Measurements from ENCODE around the gene CILP2. TPM values are rescaled to one million over a fixed set of nuclear protein-coding genes. Genes with fewer than 3 reads are reported as not detected.

CILP2 gene
- total RNA-seq, 2 experiments from 2014 or later, result 0.08 TPM; not detected in 1

GRCh38 chr19:19571071-19571786 lies 33.2 kb downstream of the CILP2 start:
- H3K27me3 Mint-ChIP-seq, result no peaks in the 10 kb centered on the region
- ChIA-PET CTCF (interaction anchor here (1.3 kb wide), 1 partner anchor 17 kb away, joined by 3 read pairs; no protein-coding TSS in a partner anchor), POLR2A (interaction anchor here (0.7 kb wide), 1 partner anchor 51 kb away, joined by 3 read pairs; no protein-coding TSS in a partner anchor)
- no peaks in the 10 kb centered on the region for H3K9me3 Mint-ChIP-seq
- no peak overlapping the region for H3K27ac Mint-ChIP-seq
- no peak for DNase-seq
- peaks cover 10% of the 10 kb centered on the region for H3K4me1 Mint-ChIP-seq
- peaks cover 50% of the 10 kb centered on the region for H3K36me3 Mint-ChIP-seq (ENCODE audit: low read depth)
- H3K4me3 Mint-ChIP-seq, result no peak overlapping the region

DNA sequence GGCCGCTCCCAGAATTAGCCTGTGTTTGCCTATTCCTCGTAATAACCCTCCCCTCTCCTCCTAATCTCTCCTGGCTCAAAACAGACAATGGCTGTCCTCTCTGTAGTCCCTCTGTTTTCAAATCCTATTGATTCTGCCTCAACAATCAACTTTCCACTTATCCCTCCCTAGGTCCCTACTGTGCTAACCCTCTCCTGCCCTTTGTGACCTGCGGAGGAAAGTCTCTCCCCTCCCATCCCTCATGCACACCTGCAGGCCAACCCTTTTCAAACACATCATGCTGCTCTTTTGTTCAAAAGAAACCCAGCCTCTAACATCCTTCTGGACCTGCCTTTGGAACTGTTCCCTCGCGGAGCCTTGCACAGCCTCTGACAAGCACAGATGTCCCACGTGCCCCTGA lies 37.3 kb downstream of the CILP2 start:
- ChIA-PET POLR2A (interaction anchor here (1.6 kb wide), 1 partner anchor 23 kb away, joined by 4 read pairs; no protein-coding TSS in a partner anchor), CTCF (interaction anchor here (2.4 kb wide), 1 partner anchor 22 kb away, joined by 7 read pairs; no protein-coding TSS in a partner anchor)
- Mint-ChIP-seq H3K4me3 (no peak overlapping the region), H3K27me3 (no peaks in the 10 kb centered on the region), H3K27ac (peak overlapping the region; percentile 31), H3K4me1 (peaks cover 13% of the 10 kb centered on the region), H3K9me3 (no peaks in the 10 kb centered on the region), H3K36me3 (ENCODE audit: low read depth) (peaks cover 27% of the 10 kb centered on the region)
- DNase-seq, result no peak

GRCh38 chr19:19578252-19578651 lies 40.2 kb downstream of the CILP2 start:
- CTCF ChIA-PET, result interaction anchor here (0.5 to 1.2 kb wide), 6 partner anchors 12 to 73 kb away, joined by 3 to 6 read pairs (median 4); no protein-coding TSS in a partner anchor
- no peaks in the 10 kb centered on the region for H3K27me3 Mint-ChIP-seq
- H3K4me1 Mint-ChIP-seq, result peaks cover 32% of the 10 kb centered on the region
- no peak overlapping the region for H3K4me3 Mint-ChIP-seq
- peaks cover 37% of the 10 kb centered on the region for H3K36me3 Mint-ChIP-seq (ENCODE audit: low read depth)
- no peak overlapping the region for H3K27ac Mint-ChIP-seq
- no peak for DNase-seq
- POLR2A ChIA-PET, result interaction anchor here (0.8 to 2.6 kb wide), 3 partner anchors 11 to 31 kb away, joined by 3 to 7 read pairs (median 4); no protein-coding TSS in a partner anchor
- H3K9me3 Mint-ChIP-seq, result no peaks in the 10 kb centered on the region

DNA sequence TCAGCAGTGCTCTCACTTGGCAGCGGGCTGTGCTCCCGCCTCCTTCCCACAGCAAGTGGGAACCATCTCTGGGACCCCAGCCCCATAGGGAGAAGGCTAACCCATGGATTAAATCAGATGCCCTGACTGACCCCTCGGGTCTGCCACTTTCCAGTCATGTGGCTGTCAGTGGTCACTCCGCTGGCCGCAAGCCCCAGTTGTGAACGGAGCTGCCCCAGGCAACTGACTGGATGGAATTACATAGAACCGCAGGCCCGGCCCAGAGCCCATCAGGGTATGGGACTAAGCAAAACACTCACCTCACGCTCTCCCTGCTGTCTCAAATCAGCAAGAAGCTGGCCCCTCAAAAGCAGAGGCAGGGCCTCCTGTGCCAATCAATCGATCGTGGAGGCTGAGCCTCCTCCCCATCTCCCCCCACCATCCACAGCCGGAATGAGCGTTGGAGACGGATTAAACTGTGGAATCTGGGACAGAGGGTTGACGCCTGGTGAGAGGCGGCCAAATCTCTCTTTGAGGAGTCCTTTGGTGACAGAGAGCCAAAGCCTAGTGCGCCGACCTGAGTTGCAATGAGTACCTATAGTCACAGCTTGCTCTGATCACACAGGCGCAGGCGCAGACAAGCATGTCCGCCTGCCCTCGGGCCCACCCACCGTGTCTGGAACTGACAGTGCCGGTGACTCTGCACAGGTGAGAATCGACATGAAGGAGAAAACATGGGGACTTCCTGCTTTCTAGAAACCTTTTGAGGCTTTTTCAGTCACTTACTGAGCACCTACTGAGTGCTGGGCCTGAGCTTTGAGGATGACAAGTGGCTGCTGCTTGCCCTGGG lies 41.7 kb downstream of the CILP2 start:
- Mint-ChIP-seq H3K4me3 (no peak overlapping the region), H3K9me3 (no peaks in the 10 kb centered on the region), H3K36me3 (ENCODE audit: low read depth) (peaks cover 41% of the 10 kb centered on the region), H3K27me3 (no peaks in the 10 kb centered on the region), H3K27ac (no peak overlapping the region), H3K4me1 (peaks cover 33% of the 10 kb centered on the region)
- POLR2A ChIA-PET, result interaction anchor here (0.7 to 2.6 kb wide), 5 partner anchors 10 to 89 kb away, joined by 3 to 7 read pairs (median 3); partner anchors contain the start of gene ZNF101
- CTCF ChIA-PET, result no interaction called here
- no peak for DNase-seq

GRCh38 chr19:19580418-19580817 lies 42.4 kb downstream of the CILP2 start:
- no peak overlapping the region for H3K27ac Mint-ChIP-seq
- H3K4me3 Mint-ChIP-seq, result no peak overlapping the region
- no peaks in the 10 kb centered on the region for H3K27me3 Mint-ChIP-seq
- H3K4me1 Mint-ChIP-seq, result peaks cover 34% of the 10 kb centered on the region
- H3K36me3 Mint-ChIP-seq (ENCODE audit: low read depth), result peaks cover 42% of the 10 kb centered on the region
- no peak for DNase-seq
- H3K9me3 Mint-ChIP-seq, result no peaks in the 10 kb centered on the region
- ChIA-PET CTCF (no interaction called here), POLR2A (interaction anchor here (1.0 to 2.6 kb wide), 4 partner anchors 9 to 88 kb away, joined by 3 to 7 read pairs (median 4); partner anchors contain the start of gene ZNF101)

- no peaks in the 10 kb centered on the region for H3K9me3 Mint-ChIP-seq
- no peak overlapping the region for H3K4me3 Mint-ChIP-seq
- CTCF ChIA-PET, result no interaction called here
- H3K4me1 Mint-ChIP-seq, result peaks cover 39% of the 10 kb centered on the region
- peak overlapping the region; percentile 60 for H3K27ac Mint-ChIP-seq
- POLR2A ChIA-PET, result interaction anchor here (0.9 kb wide), 1 partner anchor 9 kb away, joined by 3 read pairs; no protein-coding TSS in a partner anchor
- H3K36me3 Mint-ChIP-seq (ENCODE audit: low read depth), result peaks cover 42% of the 10 kb centered on the region
- DNase-seq, result no peak
- H3K27me3 Mint-ChIP-seq, result no peaks in the 10 kb centered on the region
Observed at GRCh38 chr19:19581391-19581790, 43.3 kb downstream of the CILP2 start.

DNA sequence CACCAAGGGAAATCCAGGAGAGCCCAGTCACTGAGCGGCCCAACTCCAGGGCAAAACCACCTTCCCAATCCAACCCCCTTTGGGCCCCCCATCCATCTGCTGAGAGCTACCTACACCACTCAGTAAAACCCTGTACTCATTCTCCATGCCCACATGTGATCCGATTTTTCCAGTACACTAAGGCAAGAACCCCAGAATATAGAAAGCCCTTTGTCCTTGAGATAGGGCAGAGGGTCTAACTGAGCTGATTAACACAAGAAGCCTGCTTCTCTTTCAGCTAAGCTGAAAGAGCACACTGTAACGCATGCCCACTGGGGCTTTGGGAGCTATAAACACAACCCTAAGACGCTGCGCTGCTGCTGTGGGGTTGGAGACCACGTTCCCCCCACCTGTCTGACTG lies 44.4 kb downstream of the CILP2 start:
- H3K36me3 Mint-ChIP-seq (ENCODE audit: low read depth), result peaks cover 44% of the 10 kb centered on the region
- peaks cover 42% of the 10 kb centered on the region for H3K4me1 Mint-ChIP-seq
- no peaks in the 10 kb centered on the region for H3K27me3 Mint-ChIP-seq
- H3K9me3 Mint-ChIP-seq, result no peaks in the 10 kb centered on the region
- H3K4me3 Mint-ChIP-seq, result no peak overlapping the region
- DNase-seq, result no peak
- H3K27ac Mint-ChIP-seq, result peak overlapping the region; percentile 61
- ChIA-PET CTCF (no interaction called here), POLR2A (interaction anchor here (0.8 to 1.5 kb wide), 3 partner anchors 16 to 67 kb away, joined by 3 read pairs; partner anchors contain the start of gene TSSK6)

- H3K9me3 Mint-ChIP-seq, result no peaks in the 10 kb centered on the region
- H3K36me3 Mint-ChIP-seq (ENCODE audit: low read depth), result peaks cover 57% of the 10 kb centered on the region
- H3K4me3 Mint-ChIP-seq, result no peak overlapping the region
- H3K4me1 Mint-ChIP-seq, result peaks cover 60% of the 10 kb centered on the region
- POLR2A ChIA-PET, result interaction anchor here (1.5 kb wide), 1 partner anchor 18 kb away, joined by 5 read pairs; no protein-coding TSS in a partner anchor
- CTCF ChIA-PET, result interaction anchor here (0.7 to 1.7 kb wide), 2 partner anchors 30 to 219 kb away, joined by 5 to 6 read pairs; no protein-coding TSS in a partner anchor
- no peak overlapping the region for H3K27ac Mint-ChIP-seq
- H3K27me3 Mint-ChIP-seq, result no peaks in the 10 kb centered on the region
- no peak for DNase-seq
Observed at GRCh38 chr19:19584356-19584755, 46.3 kb downstream of the CILP2 start.

GRCh38 chr19:19587771-19588170 lies 49.7 kb downstream of the CILP2 start:
- Mint-ChIP-seq H3K4me1 (peaks cover 67% of the 10 kb centered on the region), H3K36me3 (ENCODE audit: low read depth) (peaks cover 56% of the 10 kb centered on the region), H3K9me3 (no peaks in the 10 kb centered on the region), H3K27me3 (no peaks in the 10 kb centered on the region), H3K27ac (peak overlapping the region; percentile 93), H3K4me3 (no peak overlapping the region)
- DNase-seq, result no peak
- CTCF ChIA-PET, result no interaction called here
- POLR2A ChIA-PET, result interaction anchor here (1.1 to 5.1 kb wide), 8 partner anchors 12 to 81 kb away, joined by 3 to 76 read pairs (median 4); partner anchors contain the start of genes LPAR2 and ZNF101

DNA sequence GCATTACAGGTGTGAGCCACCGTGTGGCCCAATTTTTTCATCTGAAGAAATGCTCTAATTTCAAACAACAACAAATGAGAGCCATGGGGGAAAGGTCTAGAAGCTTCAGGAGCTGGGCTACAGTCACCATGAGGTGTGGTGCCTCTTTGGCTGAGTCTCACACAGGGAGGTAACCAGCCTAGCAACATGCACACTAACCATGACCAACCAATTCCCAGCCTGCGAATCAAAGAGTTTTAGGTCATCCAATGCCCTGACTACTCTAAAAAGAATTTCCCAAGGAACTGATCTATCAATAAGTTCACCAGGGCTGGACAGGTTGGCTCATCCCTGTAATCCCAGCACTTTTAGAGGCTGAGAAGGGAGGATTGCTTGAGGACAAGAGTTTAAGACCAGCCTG lies 50.5 kb downstream of the CILP2 start:
- Mint-ChIP-seq H3K36me3 (ENCODE audit: low read depth) (peaks cover 59% of the 10 kb centered on the region), H3K4me3 (no peak overlapping the region), H3K27me3 (no peaks in the 10 kb centered on the region), H3K9me3 (no peaks in the 10 kb centered on the region), H3K4me1 (peaks cover 70% of the 10 kb centered on the region), H3K27ac (peak overlapping the region; percentile 93)
- CTCF ChIA-PET, result no interaction called here
- POLR2A ChIA-PET, result interaction anchor here (1.1 to 5.1 kb wide), 9 partner anchors 9 to 80 kb away, joined by 3 to 76 read pairs (median 7); partner anchors contain the start of genes LPAR2 and ZNF101
- no peak for DNase-seq

DNA sequence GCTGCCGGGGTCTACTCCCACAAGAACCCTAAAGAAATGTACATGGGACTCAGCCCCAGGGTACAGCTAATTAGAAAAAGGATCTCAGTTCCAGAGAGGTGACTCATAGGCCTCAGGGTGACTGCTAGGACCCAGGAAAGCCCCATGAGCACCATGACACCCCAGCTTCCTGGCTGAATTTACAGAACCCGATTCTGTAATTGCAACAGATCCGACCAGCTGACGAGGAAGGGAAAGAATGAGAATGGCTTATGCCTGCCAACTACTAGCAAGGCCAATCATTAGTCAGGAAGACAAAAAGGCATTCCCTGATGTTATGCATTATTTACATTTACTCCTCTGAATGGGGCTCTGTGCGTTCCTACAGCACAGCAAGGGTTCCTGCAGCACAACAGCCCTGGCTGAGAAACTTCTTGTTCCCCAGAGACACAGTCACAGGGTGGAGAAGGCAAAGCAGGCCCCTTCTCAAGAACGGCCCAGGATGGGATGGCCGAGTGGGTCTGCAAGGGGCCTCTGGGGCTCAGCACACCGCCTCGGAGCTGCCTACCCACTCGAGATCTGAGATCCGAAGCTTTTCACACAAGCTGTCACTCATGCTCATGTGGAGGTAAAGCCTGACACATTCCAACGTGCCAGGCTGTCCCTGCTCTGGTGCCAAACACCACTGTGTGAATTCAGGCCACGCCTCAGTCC lies 53.2 kb downstream of the CILP2 start:
- CTCF ChIA-PET, result interaction anchor here (1.1 to 3.1 kb wide), 5 partner anchors 11 to 59 kb away, joined by 3 to 14 read pairs (median 9); no protein-coding TSS in a partner anchor
- no peaks in the 10 kb centered on the region for H3K27me3 Mint-ChIP-seq
- peaks cover 64% of the 10 kb centered on the region for H3K36me3 Mint-ChIP-seq (ENCODE audit: low read depth)
- peak overlapping the region; percentile 93 for H3K27ac Mint-ChIP-seq
- no peaks in the 10 kb centered on the region for H3K9me3 Mint-ChIP-seq
- H3K4me1 Mint-ChIP-seq, result peaks cover 80% of the 10 kb centered on the region
- POLR2A ChIA-PET, result interaction anchor here (0.7 to 5.1 kb wide), 12 partner anchors 8 to 275 kb away, joined by 3 to 76 read pairs (median 6); partner anchors contain the start of genes ATP13A1, GMIP, LPAR2 and NDUFA13
- peak overlapping the region; percentile 43 for H3K4me3 Mint-ChIP-seq
- DNase-seq, result peak; percentile 80

GRCh38 chr19:19592690-19593089 lies 54.6 kb downstream of the CILP2 start:
- Mint-ChIP-seq H3K4me3 (no peak overlapping the region), H3K4me1 (peaks cover 83% of the 10 kb centered on the region), H3K27me3 (no peaks in the 10 kb centered on the region), H3K36me3 (ENCODE audit: low read depth) (peaks cover 65% of the 10 kb centered on the region), H3K27ac (peak overlapping the region; percentile 93), H3K9me3 (no peaks in the 10 kb centered on the region)
- CTCF ChIA-PET, result interaction anchor here (2.3 kb wide), 1 partner anchor 13 kb away, joined by 8 read pairs; no protein-coding TSS in a partner anchor
- DNase-seq, result no peak
- POLR2A ChIA-PET, result interaction anchor here (0.6 to 5.1 kb wide), 4 partner anchors 13 to 70 kb away, joined by 3 to 76 read pairs (median 18); partner anchors contain the start of gene PBX4

Data from activated CD4-positive, alpha-beta memory T cell treated with anti-CD3 and anti-CD28 coated beads, Interleukin-2, amount 10 ng/mL, durations not matched to agents 7 days and 5 days (primary cell).